Frontal cortex (tissue), 4 donors: ENCODE results near the gene TLNRD1. TPM values are rescaled to one million over a fixed set of nuclear protein-coding genes. Genes with fewer than 3 reads are reported as not detected.
A peak's percentile ranks its signal among the peaks of the same experiment; 100 is the strongest.

ENCODE experiments used
- DNase-seq, 2 donors: peaks; one replicate each; pipeline ENCODE4 v3.0.0; 2012; ENCODE audit warnings: low spot score in 2 of 2
- FAIRE-seq: peaks from 2 replicates; lab custom pipeline; 2012; peaks lifted over from hg19 to GRCh38; lab: Jason Lieb, UNC
- total RNA-seq: library from RNA; depleted of rRNA; stranded (reverse); fragments of >200 nt; gene quantifications from one replicate; pipeline ENCODE4 v1.2.3, GENCODE V29; 2014
- donor health status: control.
- donor health status: control.
- donor health status: control.

TLNRD1 gene
- total RNA-seq, 1 donor from 2014 or later: 6.1 TPM

DNA sequence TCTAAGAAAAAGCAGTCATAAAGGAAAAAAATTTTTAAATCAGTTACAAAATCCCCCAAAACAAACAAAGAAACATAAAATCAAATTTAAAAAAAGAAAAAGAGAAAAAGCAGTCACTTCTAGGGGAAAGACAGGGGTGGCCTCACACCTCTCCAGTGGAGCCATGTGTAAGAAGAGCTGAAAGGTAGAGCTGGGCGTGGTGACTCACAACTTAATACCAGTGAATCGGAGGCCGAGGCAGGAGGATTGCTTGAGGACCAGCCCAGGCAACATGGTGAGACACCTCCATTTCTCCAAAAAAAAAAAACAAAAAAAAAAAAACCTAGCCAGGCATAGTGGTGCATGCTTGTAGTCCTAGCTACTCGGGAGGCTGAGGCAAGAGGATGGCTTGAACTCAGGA, 25.8 kb upstream of the TLNRD1 start:
- DNase-seq: no peak
- no peak for FAIRE-seq

DNA sequence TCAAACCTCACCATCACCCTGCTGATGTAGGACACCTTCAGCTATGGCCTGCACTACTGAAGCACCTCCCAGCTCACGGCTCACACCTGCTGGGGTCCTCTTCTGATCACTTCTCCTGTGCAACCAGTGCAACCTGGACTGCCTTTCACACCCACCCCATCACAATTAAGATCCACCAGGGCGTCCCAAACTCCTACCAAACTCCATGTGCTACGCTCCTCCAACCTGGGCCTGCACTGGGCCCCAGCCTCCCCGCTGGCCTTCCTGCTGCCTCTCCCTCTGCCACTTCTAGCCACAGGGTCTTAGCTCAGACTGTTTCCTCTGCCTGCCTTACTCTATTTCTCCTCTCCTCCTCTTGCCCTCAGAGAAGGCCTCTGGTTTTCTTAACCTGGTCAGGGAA, 23.9 kb upstream of the TLNRD1 start:
- DNase-seq: no peak
- no peak for FAIRE-seq

DNA sequence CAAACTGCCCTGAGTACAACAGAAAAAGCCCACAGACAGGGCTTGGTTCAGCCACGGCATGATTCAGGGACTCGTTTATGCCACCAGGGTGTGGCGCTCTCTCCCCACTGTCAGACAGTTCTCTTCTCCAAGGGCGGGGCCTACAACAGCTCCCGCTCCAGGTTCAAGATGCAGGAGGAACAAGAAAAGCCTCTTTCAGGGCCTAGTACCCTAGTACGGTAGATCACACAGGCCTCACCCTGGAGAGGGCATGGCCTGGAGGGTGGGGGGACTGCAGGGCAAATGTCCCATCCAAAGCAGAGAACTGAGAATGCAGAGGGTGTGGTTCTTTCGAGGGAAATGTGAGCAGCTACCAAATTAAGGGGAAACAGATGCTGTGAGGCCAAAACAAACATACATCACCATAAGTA, 23.1 kb upstream of the TLNRD1 start:
- no peak for FAIRE-seq
- peak in 1 of 2 donors; percentile 52 for DNase-seq

DNA sequence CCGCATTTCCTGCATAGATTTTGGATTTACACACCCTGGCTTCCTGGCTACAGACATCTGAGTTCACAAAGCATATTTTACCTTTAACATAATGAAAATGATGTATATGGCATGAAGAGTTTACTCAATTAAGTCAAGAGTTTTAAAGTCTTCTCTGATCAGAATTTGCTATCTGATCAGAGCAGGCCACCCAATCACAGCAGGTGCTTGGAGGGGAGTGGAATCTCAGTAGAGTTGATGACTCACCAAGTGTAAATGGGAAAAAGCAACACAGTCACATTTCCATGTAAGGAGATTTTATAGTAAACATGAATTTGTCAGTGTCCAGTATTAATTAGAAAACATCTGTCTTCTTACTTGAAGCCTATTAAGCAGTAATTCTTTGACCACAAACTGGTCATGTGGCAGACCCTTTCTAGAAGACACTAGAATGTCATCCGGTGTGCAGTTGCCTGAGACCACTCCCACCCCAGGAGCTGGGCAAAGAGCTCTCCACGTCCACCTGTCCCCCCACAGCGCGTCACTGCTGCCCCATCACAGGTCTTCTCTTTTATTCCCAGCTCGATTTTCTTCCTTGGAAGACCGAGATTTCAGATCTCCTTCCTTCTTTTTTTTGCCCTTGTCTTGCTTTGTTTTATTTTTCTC, 21.9 kb upstream of the TLNRD1 start:
- DNase-seq (no peak), FAIRE-seq (no peak)

DNA sequence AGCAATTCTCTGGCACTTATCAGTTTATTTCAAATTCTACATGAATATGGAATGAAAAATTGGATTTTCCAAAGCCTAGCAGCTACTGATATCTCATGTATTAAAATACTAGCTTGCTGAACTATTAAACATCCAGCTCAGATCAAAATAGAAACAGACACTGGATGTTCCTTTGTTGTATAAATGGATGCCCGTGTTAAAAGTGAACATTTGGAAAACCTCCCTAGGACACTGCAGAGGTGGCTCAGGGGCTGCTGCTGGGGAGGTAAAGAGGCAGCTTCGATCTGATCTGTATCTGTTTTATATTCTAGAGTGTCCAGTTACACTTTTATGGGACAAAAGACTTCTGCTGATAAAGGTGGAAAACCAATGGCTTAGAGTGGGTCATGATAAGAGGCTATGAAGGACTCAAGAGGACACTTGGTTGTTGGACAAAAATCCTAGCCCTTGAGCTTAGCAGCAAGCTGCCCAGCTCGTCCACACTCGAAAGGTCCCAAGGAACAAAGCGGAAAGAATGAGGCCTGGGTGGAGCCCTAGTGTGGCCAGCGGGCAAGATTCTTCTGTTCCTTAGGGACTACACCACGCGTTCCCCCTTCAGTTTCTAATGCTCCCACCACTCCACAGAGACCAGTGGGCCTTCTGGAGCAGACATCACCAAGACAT, 21.1 kb upstream of the TLNRD1 start:
- FAIRE-seq: no peak
- no peak for DNase-seq

DNA sequence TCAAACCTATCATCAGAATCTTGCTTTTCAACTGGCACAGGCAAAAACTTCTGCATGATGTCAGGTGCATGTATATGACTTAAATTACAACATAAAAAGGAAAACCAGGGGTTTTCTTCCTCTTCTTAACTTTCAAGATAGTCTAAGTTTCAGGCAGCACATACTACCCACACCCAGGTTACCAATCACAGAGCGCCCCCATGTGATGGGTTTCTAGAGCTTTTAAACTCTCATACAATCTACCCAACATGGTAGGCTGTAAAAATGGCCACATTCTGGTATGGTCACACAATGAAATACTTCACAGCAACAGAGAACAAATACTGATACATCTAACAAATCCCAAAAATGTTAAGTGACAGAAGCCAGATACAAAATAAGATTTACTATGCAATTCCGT, 18.5 kb upstream of the TLNRD1 start:
- FAIRE-seq (no peak), DNase-seq (no peak)

DNA sequence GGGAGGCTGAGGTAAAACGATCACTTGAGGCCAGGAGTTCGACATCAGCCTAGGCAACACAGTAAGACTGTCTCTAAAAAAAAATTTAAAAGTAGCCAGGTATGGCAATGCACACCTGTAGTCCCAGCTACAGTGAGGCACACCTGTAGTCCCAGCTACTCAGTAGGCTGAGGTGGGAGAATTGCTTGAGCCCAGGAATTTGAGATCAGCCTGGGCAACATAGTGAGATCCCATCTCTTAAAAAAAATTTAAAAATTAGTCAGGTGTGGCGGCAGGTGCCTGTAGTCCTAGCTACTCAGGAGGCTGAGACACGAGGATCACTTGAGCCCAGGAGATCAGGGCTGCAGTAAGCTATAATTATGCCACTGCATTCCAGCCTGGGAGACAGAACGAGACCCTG, 17.9 kb upstream of the TLNRD1 start:
- DNase-seq (no peak), FAIRE-seq (no peak)

DNA sequence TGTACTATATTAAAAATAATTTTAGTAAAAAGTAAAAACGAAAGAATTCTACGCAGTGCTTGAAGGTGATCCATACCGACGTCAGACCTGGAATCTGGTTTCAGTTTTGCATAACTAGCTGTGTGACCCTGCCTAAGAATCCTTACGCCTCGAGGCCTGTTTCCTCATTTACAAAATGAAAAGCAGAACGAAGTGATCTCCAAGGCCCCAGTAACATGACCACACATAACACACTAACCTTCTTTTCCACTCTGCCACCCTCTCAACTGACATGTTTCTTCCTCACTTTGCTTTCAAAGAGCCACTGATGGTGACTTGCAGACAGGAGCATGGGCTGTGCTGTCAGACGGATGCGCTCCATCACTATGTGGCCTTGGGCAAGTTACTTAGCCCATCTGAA, 15.9 kb upstream of the TLNRD1 start:
- no peak for DNase-seq
- no peak for FAIRE-seq

DNA sequence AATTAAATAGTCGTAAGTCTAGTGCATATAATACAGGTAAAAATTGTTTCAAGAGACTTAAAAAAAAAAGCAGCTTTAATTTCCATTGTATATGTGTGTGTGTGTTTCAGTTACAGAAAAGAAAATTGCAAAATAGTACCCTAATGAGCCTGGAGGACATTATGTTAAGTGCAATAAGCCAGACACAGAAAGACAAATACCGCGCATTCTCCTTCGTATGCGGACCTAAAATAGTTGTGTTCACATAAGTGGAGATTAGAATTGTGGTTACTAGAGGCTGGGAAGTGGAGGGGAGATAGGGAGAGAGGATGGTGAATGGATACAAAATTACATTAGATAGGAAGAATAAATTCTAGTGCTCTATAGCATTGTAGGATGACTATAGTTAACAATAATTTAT, 14.7 kb upstream of the TLNRD1 start:
- FAIRE-seq: no peak
- no peak for DNase-seq

DNA sequence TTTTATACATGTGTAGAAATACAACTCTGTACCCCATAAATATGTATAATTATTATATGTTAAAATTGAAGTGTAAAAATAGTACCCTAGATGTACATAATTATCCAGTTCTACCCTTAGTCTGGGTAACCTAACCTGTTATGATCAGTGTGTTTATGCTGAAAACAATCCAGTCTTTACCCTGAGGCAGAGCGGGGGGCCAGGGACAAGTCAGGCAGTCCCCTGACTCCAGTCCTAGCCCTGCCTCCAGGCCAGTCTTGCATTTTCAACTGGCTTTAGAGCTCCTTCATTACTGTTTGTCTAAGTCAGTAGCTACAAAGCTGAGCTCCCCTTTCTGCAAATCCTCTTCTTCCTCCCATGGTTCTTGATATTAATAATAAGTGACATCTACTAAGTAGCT, 14.2 kb upstream of the TLNRD1 start:
- DNase-seq: no peak
- no peak for FAIRE-seq

DNA sequence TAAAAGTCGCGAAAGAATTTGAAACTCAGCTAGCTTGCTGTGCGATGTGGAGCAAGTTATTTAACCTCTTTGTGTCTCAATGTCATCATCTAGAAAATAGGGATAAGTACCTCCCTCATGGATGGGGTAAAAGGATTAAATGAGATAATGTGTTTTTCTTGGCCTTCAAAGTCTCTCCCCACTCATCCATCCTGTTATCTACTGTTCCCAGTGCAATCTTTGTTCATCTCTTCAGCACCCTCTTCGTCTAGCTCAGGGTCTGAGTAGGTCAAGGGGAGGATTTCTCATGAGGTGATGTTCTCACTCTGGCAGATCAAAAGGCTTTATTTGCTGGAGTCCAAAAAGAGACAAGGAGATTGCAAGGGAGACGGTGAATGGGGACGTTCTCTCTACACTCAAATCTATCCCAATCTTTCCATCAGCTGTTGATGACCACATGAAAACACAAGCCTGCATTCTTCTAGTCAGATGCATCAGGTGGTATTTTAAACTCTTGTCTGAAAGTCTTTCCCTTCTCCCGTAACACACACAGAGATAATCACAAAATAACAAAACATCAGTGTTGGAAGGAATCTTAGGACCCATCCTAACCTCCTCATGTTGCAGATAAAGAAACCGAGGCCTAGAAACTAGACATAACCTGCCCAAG, 12.5 kb upstream of the TLNRD1 start:
- DNase-seq (no peak), FAIRE-seq (no peak)

DNA sequence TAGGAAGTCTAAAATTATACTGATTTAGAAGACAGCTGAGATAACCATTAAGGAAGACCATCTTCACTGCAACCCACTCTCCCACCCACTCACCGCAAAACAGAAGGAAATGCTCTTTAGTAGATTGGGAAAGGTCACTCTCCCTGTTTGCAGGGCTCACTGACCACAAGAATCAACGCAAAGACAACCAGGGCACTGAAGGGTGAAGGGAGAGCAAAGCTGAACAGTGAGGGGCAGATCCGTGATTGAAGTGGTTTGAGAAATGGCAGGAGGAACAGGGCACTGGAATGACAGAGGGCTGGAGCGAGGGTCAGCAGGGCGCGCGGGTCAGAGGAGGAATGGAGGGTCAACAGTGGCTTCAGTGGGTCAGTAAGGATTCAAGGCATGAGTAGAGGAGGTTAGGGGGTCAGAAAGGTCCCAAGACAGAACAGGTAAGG, 11.6 kb upstream of the TLNRD1 start:
- DNase-seq: no peak
- no peak for FAIRE-seq

DNA sequence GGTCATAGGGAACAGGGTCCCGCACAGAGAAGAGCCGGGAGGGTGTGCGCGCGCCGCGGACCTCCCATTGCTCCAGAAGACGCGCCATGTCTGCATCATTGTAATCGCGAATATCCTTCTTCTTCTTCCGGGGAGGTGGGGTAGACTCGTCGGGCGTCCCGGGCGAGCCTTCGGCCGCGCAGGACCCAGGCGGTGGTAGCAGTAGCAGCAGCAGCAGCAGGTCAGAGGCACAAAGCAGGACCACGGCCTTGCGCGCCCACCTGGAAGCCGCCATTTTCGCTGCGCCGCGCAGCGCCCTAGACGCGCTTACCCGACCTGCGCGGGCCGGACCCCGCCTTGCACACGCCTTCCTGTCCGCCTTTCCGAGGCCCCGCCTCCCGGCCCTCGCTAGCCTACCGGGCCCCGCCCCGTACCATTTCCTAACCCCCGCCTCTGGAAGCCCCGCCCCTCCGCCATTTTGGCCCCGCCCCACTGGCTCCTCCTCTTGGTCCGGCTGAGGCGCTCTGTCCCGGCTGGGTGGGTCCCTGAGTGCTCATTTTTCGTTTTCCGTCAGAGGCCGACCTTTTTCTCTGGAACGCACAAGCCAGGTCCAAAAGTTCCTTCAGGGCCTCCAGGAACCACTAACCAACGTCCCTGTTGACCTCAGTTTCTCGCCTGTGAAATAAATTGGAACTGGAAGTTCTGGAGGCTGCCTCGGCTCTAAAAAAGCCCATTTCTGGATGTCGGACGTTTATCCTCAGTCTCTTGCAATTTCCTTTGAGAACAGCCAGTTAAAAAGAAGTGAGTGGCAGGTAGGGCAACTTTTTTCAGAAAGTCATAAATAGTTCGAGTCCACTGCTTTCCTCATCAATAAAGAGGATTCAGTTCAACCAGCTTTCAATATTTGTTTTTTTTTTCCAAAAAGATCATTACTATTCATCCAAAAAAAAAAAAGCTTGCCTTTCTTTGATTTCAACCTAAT, 10.9 kb upstream of the TLNRD1 start, which contains the start of gene MESD:
MESD (minus strand) TSS at position 302 of the 961 bp plus-strand sequence; CDS start at position 274, 28 bp downstream.
- DNase-seq: peak; percentile 91 to 96
- FAIRE-seq: no peak

DNA sequence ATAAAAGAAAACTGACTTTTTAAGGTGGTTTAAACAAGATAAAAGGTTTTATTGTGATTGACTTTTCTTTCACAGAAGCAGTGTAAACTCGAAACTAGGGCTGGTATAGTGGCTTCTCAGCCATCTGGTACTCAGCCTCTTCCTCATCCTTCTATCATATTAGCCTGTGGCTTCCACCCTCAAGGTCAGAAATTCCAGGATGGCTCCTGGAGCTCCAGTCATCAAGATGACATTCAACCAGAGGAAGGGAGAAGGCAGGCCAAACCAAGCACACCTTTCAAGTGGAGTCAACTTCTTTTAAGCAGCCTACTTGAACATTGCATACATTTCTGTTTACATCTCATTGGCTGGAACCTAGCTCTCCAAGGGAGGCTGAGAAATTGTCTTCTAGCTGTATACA, 9.8 kb upstream of the TLNRD1 start:
- no peak for DNase-seq
- FAIRE-seq: no peak

DNA sequence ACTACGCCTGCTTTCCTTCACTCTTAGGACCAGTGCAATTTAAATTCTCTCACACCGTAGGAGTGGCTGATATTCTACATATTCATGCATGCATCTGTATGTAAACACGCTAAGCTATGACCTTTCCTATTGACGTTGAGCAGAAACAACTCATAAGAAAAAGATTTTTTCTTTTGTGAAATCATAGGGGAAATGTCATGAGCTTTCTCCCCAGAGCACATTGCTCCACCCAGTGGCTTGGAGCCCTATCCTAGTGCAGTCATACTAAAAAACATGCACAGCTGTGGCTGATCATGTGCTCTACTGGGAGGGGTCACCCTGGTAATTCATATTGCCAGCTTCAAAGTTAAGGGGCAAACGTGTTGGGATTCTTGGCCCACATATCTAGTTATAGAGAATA, 9.3 kb upstream of the TLNRD1 start:
- FAIRE-seq (no peak), DNase-seq (peak in 1 of 2 donors; percentile 68)

DNA sequence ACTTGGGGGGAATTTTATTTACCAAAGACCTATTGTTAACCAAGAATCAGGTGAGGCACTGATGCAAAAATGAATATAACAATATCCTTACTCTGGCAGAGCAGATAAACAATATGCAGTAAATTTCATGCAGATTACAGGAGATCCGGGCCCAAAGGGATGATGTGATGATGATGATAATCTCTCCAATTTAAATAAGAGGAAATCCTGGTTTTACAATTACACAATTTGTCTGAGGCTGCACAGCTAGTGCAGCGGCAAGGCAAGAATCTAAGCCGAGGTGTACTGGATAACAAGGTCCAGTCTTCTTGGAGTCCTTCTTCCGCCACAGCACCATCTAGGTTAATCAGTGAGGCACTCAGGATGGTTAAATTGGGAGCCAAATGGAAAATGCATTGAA, 8.7 kb upstream of the TLNRD1 start:
- FAIRE-seq (no peak), DNase-seq (no peak)

DNA sequence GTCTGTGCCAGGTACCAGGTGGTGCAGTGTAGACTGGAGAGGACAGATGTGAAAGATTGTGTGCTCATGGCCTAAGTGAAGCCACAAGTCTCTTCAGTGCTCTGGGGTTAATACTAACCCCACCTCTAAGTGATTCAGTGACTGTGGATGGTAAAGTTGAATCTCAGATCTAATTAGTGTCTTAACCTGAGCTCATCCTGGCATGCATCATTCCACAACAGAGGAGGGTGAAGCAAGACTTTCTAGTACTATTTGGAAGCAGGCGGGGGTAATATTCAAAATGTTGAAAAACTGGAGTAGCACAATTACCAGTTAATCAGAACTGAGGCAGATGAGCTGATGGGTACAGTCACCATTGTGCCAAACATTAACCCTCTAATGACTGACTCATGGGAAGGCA, 8.3 kb upstream of the TLNRD1 start:
- DNase-seq (no peak), FAIRE-seq (no peak)

DNA sequence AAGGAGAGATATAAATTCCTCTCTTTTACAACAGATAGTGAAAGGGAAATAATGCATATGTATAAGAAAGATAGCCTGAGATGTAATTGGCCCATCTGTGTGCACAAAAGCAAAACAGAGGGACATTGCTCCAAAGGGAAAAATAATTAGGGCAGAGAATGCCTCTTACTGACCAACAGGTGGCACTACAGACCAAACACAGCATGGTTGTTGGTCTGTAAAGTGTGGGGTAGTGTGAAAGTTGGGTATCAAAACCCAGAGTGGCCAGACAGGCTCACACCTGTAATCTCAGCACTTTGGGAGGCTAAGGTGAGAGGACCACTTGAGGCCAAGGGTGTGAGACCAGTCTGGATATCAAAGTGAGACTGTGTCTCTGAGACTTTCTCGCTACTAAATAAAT, 4.5 kb upstream of the TLNRD1 start:
- FAIRE-seq (no peak), DNase-seq (no peak)

DNA sequence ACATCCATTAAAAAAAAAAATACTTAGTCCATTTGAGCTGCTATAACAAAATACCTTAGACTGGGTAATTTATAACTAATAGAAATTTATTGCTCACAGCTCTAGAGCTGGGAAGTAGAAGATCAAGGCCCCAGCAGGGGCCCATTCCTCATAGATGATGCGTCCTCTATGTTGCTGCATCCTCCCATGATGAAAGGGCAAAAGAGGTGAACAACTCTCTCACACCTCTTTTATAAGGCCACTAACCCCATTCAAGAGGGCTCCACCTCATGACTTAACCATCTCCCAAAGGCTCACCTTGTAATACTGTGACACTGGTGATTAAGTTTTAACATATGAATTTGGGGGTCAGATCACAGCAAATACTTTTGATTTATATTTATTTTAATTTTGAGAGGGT, 3.0 kb upstream of the TLNRD1 start:
- no peak for FAIRE-seq
- DNase-seq: no peak

DNA sequence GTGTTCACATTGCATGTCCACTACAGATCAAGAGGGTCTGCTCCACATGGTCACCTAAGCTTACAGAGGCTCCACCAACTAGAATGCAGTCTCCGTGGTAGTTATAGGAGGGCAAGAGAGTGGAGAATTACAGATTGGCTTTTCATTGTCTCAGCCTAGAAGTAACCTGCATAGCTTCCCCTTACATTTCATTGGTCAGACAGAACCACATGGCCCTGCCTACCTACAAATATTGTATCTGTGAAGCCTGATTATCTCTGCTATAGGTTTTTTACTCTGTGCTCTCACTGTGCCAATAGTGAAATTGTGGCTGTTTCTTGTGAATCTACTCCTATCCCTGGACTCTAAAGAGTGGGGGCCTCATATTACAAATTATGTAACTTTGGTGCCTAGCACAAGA, 2.5 kb upstream of the TLNRD1 start:
- FAIRE-seq: no peak
- no peak for DNase-seq
